H9 (cell line): ENCODE results near the gene CRACDL. TPM values are rescaled to one million over a fixed set of nuclear protein-coding genes. Genes with fewer than 3 reads are reported as not detected.

ENCODE experiments used
- DNase-seq: peaks from one replicate; pipeline ENCODE4 v3.0.0-alpha.2; 2017
- H2AFZ ChIP-seq: one replicate; pipeline ENCODE4 v1.6.1; 2013; ENCODE audit warnings: mild to moderate bottlenecking, low read length, control low read depth, moderate library complexity
- H2AK5ac ChIP-seq: 2 replicates; pipeline ENCODE4 v1.6.1; 2013; ENCODE audit warnings: low read length, control low read depth, mixed read lengths; ENCODE audit not compliant: insufficient read length
- H2BK120ac ChIP-seq: one replicate; pipeline ENCODE4 v1.6.1; 2013; ENCODE audit warnings: low read depth, mild to moderate bottlenecking, low read length, control low read depth, inconsistent platforms; ENCODE audit not compliant: poor library complexity, severe bottlenecking
- H2BK12ac ChIP-seq: 2 replicates; pipeline ENCODE4 v1.6.1; 2013; ENCODE audit warnings: low read length, control low read depth, mixed read lengths, low read depth; ENCODE audit not compliant: insufficient read length
- H2BK15ac ChIP-seq: 2 replicates; pipeline ENCODE4 v1.6.1; 2013; ENCODE audit warnings: low read depth, low read length, control low read depth
- H2BK20ac ChIP-seq: one replicate; pipeline ENCODE4 v1.6.1; 2013; ENCODE audit warnings: low read depth, mild to moderate bottlenecking, low read length, control low read depth, inconsistent platforms; ENCODE audit not compliant: poor library complexity, severe bottlenecking
- H2BK5ac ChIP-seq: 2 replicates; pipeline ENCODE4 v1.6.1; 2013; ENCODE audit warnings: low read length, control low read depth, mixed read lengths; ENCODE audit not compliant: insufficient read length
- H3K14ac ChIP-seq: 2 replicates; pipeline ENCODE4 v1.6.1; 2013; ENCODE audit warnings: low read length, control low read depth; ENCODE audit not compliant: insufficient read depth
- H3K18ac ChIP-seq: 2 replicates; pipeline ENCODE4 v1.6.1; 2013; ENCODE audit warnings: low read depth, mild to moderate bottlenecking, mixed read lengths, low read length, control low read depth; ENCODE audit not compliant: insufficient read length
- H3K23ac ChIP-seq: 2 replicates; pipeline ENCODE4 v1.6.1; 2013; ENCODE audit warnings: low read length, control low read depth, mixed read lengths, low read depth; ENCODE audit not compliant: insufficient read length
- H3K23me2 ChIP-seq: 2 replicates; pipeline ENCODE4 v1.6.1; 2013; ENCODE audit warnings: low read depth, mild to moderate bottlenecking, mixed read lengths, low read length, control low read depth; ENCODE audit not compliant: insufficient read length, poor library complexity, severe bottlenecking
- H3K27ac ChIP-seq: 2 replicates; pipeline ENCODE4 v1.5.1; 2013; ENCODE audit warnings: low read length, control low read depth, mixed read lengths, low read depth; ENCODE audit not compliant: insufficient read length
- H3K27me3 ChIP-seq: 2 replicates; pipeline ENCODE4 v1.6.1; 2013; ENCODE audit warnings: low read length, control low read depth, inconsistent platforms; ENCODE audit not compliant: insufficient read depth
- H3K4ac ChIP-seq: 2 replicates; pipeline ENCODE4 v1.6.1; 2013; ENCODE audit warnings: low read depth, mild to moderate bottlenecking, control low read depth, inconsistent platforms, low read length, moderate library complexity
- H3K4me1 ChIP-seq: 2 replicates; pipeline ENCODE4 v1.6.1; 2013; ENCODE audit warnings: low read length, control low read depth, inconsistent platforms; ENCODE audit not compliant: insufficient read depth
- H3K4me2 ChIP-seq: 2 replicates; pipeline ENCODE4 v1.6.1; 2013; ENCODE audit warnings: low read length, control low read depth, mixed read lengths; ENCODE audit not compliant: insufficient read length, insufficient read depth
- H3K56ac ChIP-seq: 2 replicates; pipeline ENCODE4 v1.6.1; 2013; ENCODE audit warnings: low read depth, mild to moderate bottlenecking, mixed read lengths, low read length, control low read depth; ENCODE audit not compliant: insufficient read length
- H3K79me1 ChIP-seq: 2 replicates; pipeline ENCODE4 v1.6.1; 2013; ENCODE audit warnings: low read depth, mild to moderate bottlenecking, moderate library complexity, low read length, control low read depth, inconsistent platforms; ENCODE audit not compliant: insufficient read depth, poor library complexity, severe bottlenecking
- H3K79me2 ChIP-seq: 2 replicates; pipeline ENCODE4 v1.6.1; 2013; ENCODE audit warnings: low read length, control low read depth, inconsistent platforms; ENCODE audit not compliant: insufficient read depth
- H3K9ac ChIP-seq: 2 replicates; pipeline ENCODE4 v1.6.1; 2013; ENCODE audit warnings: low read length, control low read depth, mixed read lengths; ENCODE audit not compliant: insufficient read length; ENCODE audit errors: extremely low read depth
- H3K9me3 ChIP-seq: one replicate; pipeline ENCODE4 v1.6.1; 2013; ENCODE audit warnings: low read depth, low read length, inconsistent platforms; ENCODE audit not compliant: control insufficient read depth
- H3T11ph ChIP-seq: one replicate; pipeline ENCODE4 v1.6.1; 2013; ENCODE audit warnings: mild to moderate bottlenecking, low read length, control low read depth, inconsistent platforms
- H4K20me1 ChIP-seq: one replicate; pipeline ENCODE4 v1.6.1; 2013; ENCODE audit not compliant: control insufficient read depth, insufficient read length, insufficient read depth
- H4K5ac ChIP-seq: 2 replicates; pipeline ENCODE4 v1.6.1; 2013; ENCODE audit warnings: low read depth, mild to moderate bottlenecking, mixed read lengths, low read length, control low read depth; ENCODE audit not compliant: insufficient read length
- H4K8ac ChIP-seq: replicated peaks from 2 replicates; pipeline ENCODE4 v1.6.1; 2013; ENCODE audit warnings: low read length, control low read depth, mixed read lengths, low read depth; ENCODE audit not compliant: insufficient read length
- H4K91ac ChIP-seq: 2 replicates; pipeline ENCODE4 v1.6.1; 2013; ENCODE audit warnings: low read depth, mild to moderate bottlenecking, moderate library complexity, mixed read lengths, low read length, control low read depth; ENCODE audit not compliant: insufficient read length
- H3K27ac Mint-ChIP-seq, 3 experiments: 2 replicates in 2 of 3; 3 replicates in 1 of 3; pipeline ENCODE4 v1.8.0; 2020 to 2021; ENCODE audit warnings: mixed read lengths in 3 of 3, mild to moderate bottlenecking in 1 of 3, moderate library complexity in 1 of 3
- H3K27me3 Mint-ChIP-seq: 2 replicates; pipeline ENCODE4 v1.8.0; 2021; ENCODE audit warnings: low read depth, mild to moderate bottlenecking, moderate library complexity, mixed read lengths
- H3K36me3 Mint-ChIP-seq, 3 experiments: 2 replicates in 2 of 3; 3 replicates in 1 of 3; pipeline ENCODE4 v1.8.0; 2020 to 2021; ENCODE audit warnings: low read depth in 3 of 3, mixed read lengths in 3 of 3; ENCODE audit not compliant: insufficient read depth in 1 of 3
- H3K4me1 Mint-ChIP-seq, 2 experiments: 2 replicates each; pipeline ENCODE4 v1.8.0; 2020; ENCODE audit warnings: mixed read lengths in 2 of 2
- H3K4me3 Mint-ChIP-seq, 2 experiments: 2 replicates in 1 of 2; 3 replicates in 1 of 2; pipeline ENCODE4 v1.8.0; 2020 to 2021; ENCODE audit warnings: mild to moderate bottlenecking in 2 of 2, mixed read lengths in 2 of 2, moderate library complexity in 1 of 2
- H3K9me3 Mint-ChIP-seq, 2 experiments: 2 replicates in 1 of 2; 3 replicates in 1 of 2; pipeline ENCODE4 v1.8.0; 2020; ENCODE audit warnings: mild to moderate bottlenecking in 2 of 2, mixed read lengths in 2 of 2, moderate library complexity in 1 of 2
- CTCF ChIP-seq: fragments of 200-600 bp; sonication (generic); conservative IDR thresholded peaks from 3 replicates; pipeline ENCODE4 v1.8.0; 2021; ENCODE audit warnings: antibody characterized with exemption, mild to moderate bottlenecking
- WGBS: extraction: QIAGEN DNeasy Blood & Tissue Kit; methylation state at CpG from one replicate; pipeline ENCODE4 v1.1.7; 2013; ENCODE audit warnings: missing lambda C conversion rate, low lambda C conversion rate, mixed read lengths; ENCODE audit not compliant: insufficient read length; ENCODE audit errors: extremely low coverage; 5-methylcytosine and 5-hydroxymethylcytosine counted together
- total RNA-seq: library from RNA; stranded (reverse); gene quantifications from 2 replicates; pipeline ENCODE4 v1.2.1, GENCODE V29; 2021

The CRACDL gene
- total RNA-seq, 1 experiment from 2014 or later, result 0.48 TPM

DNA sequence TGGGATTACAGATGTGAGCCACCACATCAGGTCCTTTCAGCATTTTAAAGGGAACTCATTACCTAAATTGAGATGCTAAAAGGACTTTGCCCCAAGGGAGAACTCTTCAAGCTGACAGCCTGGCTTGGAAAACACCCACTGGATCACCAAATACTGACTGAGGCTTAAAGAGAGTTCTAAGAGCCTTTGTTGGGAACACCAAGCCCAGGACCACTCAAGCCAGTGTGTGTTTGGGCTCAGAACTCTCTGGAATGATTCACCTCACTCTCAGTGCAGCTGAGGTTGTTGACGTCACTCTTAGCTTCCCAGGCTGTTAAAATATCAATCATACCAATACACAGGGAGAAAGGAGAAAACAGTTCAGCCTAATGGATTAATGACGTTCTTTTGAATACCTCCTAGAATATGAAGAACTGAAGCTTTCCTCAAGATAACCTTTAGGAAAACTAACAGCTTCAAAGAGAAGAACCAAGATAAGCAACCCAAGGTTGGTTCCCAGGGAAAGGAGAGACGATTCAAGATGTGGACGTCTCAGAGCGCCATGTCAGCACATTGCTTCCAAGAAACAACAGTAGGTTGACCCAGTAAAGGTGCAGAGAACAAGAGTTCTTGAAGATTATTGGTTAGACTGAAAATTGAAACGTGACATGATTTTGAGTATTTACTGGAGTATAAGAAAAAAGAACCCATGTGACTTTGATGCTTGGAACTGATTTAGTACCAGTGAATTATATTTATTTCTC, 157.1 kb downstream of the CRACDL start:
- H3K27me3 Mint-ChIP-seq, result 0 out of 2 replicates have a peak, but pooled peaks cover 2% of the 10 kb centered on the region
- DNase-seq, result no peak
- Histone ChIP-seq H2AK5ac (no peak overlapping the region), H4K91ac (no peak overlapping the region), H3K23me2 (no peaks in the 10 kb centered on the region), H4K20me1 (no peaks in the 10 kb centered on the region), H3K4ac (no peak overlapping the region), H3K14ac (no peak overlapping the region), H3K9ac (no peak overlapping the region), H3K56ac (no peak overlapping the region), H3K9me3 (no peaks in the 10 kb centered on the region), H2BK20ac (no peak overlapping the region), H4K5ac (no peak overlapping the region), H3K4me1 (peaks cover under 1% of the 10 kb centered on the region; the same call in 1 of the 2 replicates), H2BK120ac (no peak overlapping the region), H2BK5ac (no peak overlapping the region), H2AFZ (no peak overlapping the region), H3K27me3 (no peaks in the 10 kb centered on the region), H2BK15ac (no peak overlapping the region), H3T11ph (no peak overlapping the region), H3K4me2 (no peak overlapping the region), H3K27ac (no peak overlapping the region), H3K18ac (no peak overlapping the region), H3K79me1 (no peaks in the 10 kb centered on the region), H2BK12ac (no peak overlapping the region), H3K23ac (no peak overlapping the region), H3K79me2 (no peaks in the 10 kb centered on the region), H4K8ac (no peak overlapping the region)
- H3K9me3 Mint-ChIP-seq, result peaks cover 17 to 18% of the 10 kb centered on the region in 2 experiments
- H3K4me3 Mint-ChIP-seq, result no peak overlapping the region
- H3K4me1 Mint-ChIP-seq, result peaks cover 9 to 26% of the 10 kb centered on the region in 2 experiments
- TF ChIP-seq CTCF, result no peak
- no CpG with 5 or more reads among the region's 6 CpGs for WGBS
- peaks cover 0 to 15% (median 1%) of the 10 kb centered on the region in 3 experiments; a peak in 4 of 7 replicates for H3K36me3 Mint-ChIP-seq
- H3K27ac Mint-ChIP-seq, result no peak overlapping the region; a peak in 1 of 7 replicates
